ENCODE data around the gene TMEM223.

GRCh38 chr11:62794201-62794775, 2.5 kb upstream of the TMEM223 start:
- TF ChIP-seq POLR2A (IDR thresholded peaks at IDR 0.05) = no peak
- TF ChIP-seq, protein P1, sequence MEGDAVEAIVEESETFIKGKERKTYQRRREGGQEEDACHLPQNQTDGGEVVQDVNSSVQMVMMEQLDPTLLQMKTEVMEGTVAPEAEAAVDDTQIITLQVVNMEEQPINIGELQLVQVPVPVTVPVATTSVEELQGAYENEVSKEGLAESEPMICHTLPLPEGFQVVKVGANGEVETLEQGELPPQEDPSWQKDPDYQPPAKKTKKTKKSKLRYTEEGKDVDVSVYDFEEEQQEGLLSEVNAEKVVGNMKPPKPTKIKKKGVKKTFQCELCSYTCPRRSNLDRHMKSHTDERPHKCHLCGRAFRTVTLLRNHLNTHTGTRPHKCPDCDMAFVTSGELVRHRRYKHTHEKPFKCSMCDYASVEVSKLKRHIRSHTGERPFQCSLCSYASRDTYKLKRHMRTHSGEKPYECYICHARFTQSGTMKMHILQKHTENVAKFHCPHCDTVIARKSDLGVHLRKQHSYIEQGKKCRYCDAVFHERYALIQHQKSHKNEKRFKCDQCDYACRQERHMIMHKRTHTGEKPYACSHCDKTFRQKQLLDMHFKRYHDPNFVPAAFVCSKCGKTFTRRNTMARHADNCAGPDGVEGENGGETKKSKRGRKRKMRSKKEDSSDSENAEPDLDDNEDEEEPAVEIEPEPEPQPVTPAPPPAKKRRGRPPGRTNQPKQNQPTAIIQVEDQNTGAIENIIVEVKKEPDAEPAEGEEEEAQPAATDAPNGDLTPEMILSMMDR (IDR thresholded peaks at IDR 0.05) = no peak

Data from Peyer's patch (tissue), 4 donors.